Hepatocyte (in vitro differentiated cells): ENCODE measurements around the gene HAUS7. TPM values are rescaled to one million over a fixed set of nuclear protein-coding genes. Genes with fewer than 3 reads are reported as not detected.
A peak's percentile ranks its signal among the peaks of the same experiment; 100 is the strongest.
"Not testable (repeated sequence)": the region's sequence is repeated elsewhere in the genome, so short reads cannot be mapped to it uniquely, and the experiment has no call there.

Source experiments
- DNase-seq: peaks from one replicate; pipeline ENCODE4 v3.0.0-alpha.2; 2016; ENCODE audit warnings: low spot score
- H2AFZ ChIP-seq: fragments of 200-600 bp; sonication (generic); 2 replicates; pipeline ENCODE4 v1.6.0; 2016; ENCODE audit warnings: antibody characterized with exemption, mild to moderate bottlenecking
- H3K27ac ChIP-seq: fragments of 200-600 bp; sonication (generic); 2 replicates; pipeline ENCODE4 v1.5.1; 2016; ENCODE audit warnings: mild to moderate bottlenecking
- H3K27me3 ChIP-seq: fragments of 200-600 bp; sonication (generic); 2 replicates; pipeline ENCODE4 v1.6.1; 2016
- H3K36me3 ChIP-seq: fragments of 200-600 bp; sonication (generic); replicated peaks from 2 replicates; pipeline ENCODE4 v1.5.1; 2016; ENCODE audit warnings: low read depth; ENCODE audit not compliant: insufficient read depth
- H3K4me1 ChIP-seq: fragments of 200-600 bp; sonication (generic); 2 replicates; pipeline ENCODE4 v1.5.1; 2016; ENCODE audit warnings: mild to moderate bottlenecking, moderate library complexity; ENCODE audit not compliant: insufficient read depth
- H3K4me2 ChIP-seq: fragments of 200-600 bp; sonication (generic); 2 replicates; pipeline ENCODE4 v1.6.0; 2016
- H3K4me3 ChIP-seq: fragments of 200-600 bp; sonication (generic); 2 replicates; pipeline ENCODE4 v1.5.1; 2016; ENCODE audit warnings: mild to moderate bottlenecking
- H3K79me2 ChIP-seq: fragments of 200-600 bp; sonication (generic); 2 replicates; pipeline ENCODE4 v1.6.0; 2017; ENCODE audit warnings: mild to moderate bottlenecking
- H3K9me2 ChIP-seq: fragments of 200-600 bp; sonication (generic); replicated peaks from 2 replicates; pipeline ENCODE4 v1.6.0; 2017; ENCODE audit warnings: mild to moderate bottlenecking; ENCODE audit not compliant: insufficient read depth
- H3K9me3 ChIP-seq: fragments of 200-600 bp; sonication (generic); 2 replicates; pipeline ENCODE4 v1.5.1; 2016; ENCODE audit warnings: low read depth, mild to moderate bottlenecking
- H4K20me1 ChIP-seq: fragments of 200-600 bp; sonication (generic); 2 replicates; pipeline ENCODE4 v1.6.0; 2016; ENCODE audit warnings: mild to moderate bottlenecking; ENCODE audit not compliant: insufficient read depth, poor library complexity, severe bottlenecking
- EZH2 ChIP-seq: fragments of 200-600 bp; sonication (generic); IDR thresholded peaks from 2 replicates; pipeline ENCODE4 v1.6.1; 2016; ENCODE audit warnings: antibody characterized with exemption, mild to moderate bottlenecking, borderline replicate concordance
- EZH2phosphoT487 ChIP-seq: fragments of 200-600 bp; sonication (generic); IDR thresholded peaks from one replicate; pipeline ENCODE4 v1.6.1; 2018; ENCODE audit warnings: antibody characterized with exemption, mild to moderate bottlenecking, low read depth, moderate library complexity; ENCODE audit not compliant: unreplicated experiment, severe bottlenecking
- WGBS: methylation state at CpG from one replicate; pipeline ENCODE4 v1.1.6; 2016; ENCODE audit warnings: low lambda C conversion rate; ENCODE audit errors: missing lambda C conversion rate; 5-methylcytosine and 5-hydroxymethylcytosine counted together
- polyA plus RNA-seq: library from polyadenylated mRNA; unstranded; fragments of >200 nt; fragmentation: Nextera tagmentation; extraction: Ambion mirVana; gene quantifications from 2 replicates; pipeline ENCODE4 v1.2.1, GENCODE V29; 2016
- total RNA-seq: library from RNA; depleted of rRNA; stranded (reverse); fragments of >200 nt; gene quantifications from 2 replicates; pipeline ENCODE4 v1.2.3, GENCODE V29; 2014
- TF ChIP-seq, protein P1 (sequence below): fragments of 200-600 bp; sonication (generic); IDR thresholded peaks from 2 replicates; pipeline ENCODE4 v1.5.1; 2016; ENCODE audit warnings: antibody characterized with exemption, mild to moderate bottlenecking; ENCODE audit not compliant: poor library complexity

Gene HAUS7
- total and polyA plus RNA-seq, 2 experiments from 2014 or later: 17.5 to 23.1 TPM

GRCh38 chrX:153405426-153405825 is 65.0 kb downstream of the HAUS7 start:
- no peaks in the 10 kb centered on the region for H3K27me3 ChIP-seq
- H3K4me1 ChIP-seq: no peaks in the 10 kb centered on the region
- no peaks in the 10 kb centered on the region for H3K9me2 ChIP-seq
- no peaks in the 10 kb centered on the region for H3K79me2 ChIP-seq
- no peaks in the 10 kb centered on the region for H3K9me3 ChIP-seq
- no peaks in the 10 kb centered on the region for H4K20me1 ChIP-seq
- no peaks in the 10 kb centered on the region for H3K36me3 ChIP-seq
- H3K4me3 ChIP-seq: no peak overlapping the region
- no peak overlapping the region for H2AFZ ChIP-seq
- DNase-seq: no peak
- 51% methylated on average over 3 of the region's 5 CpGs for WGBS
- H3K4me2 ChIP-seq: no peak overlapping the region
- no peak overlapping the region for H3K27ac ChIP-seq
- TF ChIP-seq EZH2: no peak

GRCh38 chrX:153404333-153404732 is 66.0 kb downstream of the HAUS7 start:
- H3K27ac ChIP-seq, H3K9me2 ChIP-seq, H3K4me1 ChIP-seq, H3K4me2 ChIP-seq, H3K9me3 ChIP-seq, H4K20me1 ChIP-seq, H3K4me3 ChIP-seq, H3K27me3 ChIP-seq, DNase-seq, H3K79me2 ChIP-seq, H3K36me3 ChIP-seq, H2AFZ ChIP-seq: not testable (repeated sequence)
- WGBS: 85% methylated on average over 5 of the region's 5 CpGs

GRCh38 chrX:153401133-153401764 is 69.1 kb downstream of the HAUS7 start, which contains the start of gene PNMA6E:
TSS of gene PNMA6E (minus strand) at chrX:153401350. CDS start at chrX:153398849, 2,501 bp downstream.
- no peak for DNase-seq
- H3K79me2 ChIP-seq: no peaks in the 10 kb centered on the region
- H3K4me1 ChIP-seq: no peaks in the 10 kb centered on the region
- H3K36me3 ChIP-seq: no peaks in the 10 kb centered on the region
- 89% methylated on average over 25 of the region's 29 CpGs for WGBS
- no peak within 1 kb of the TSS for H3K4me3 ChIP-seq
- no peak within 1 kb of the TSS for H3K27ac ChIP-seq
- no peaks in the 10 kb centered on the region for H3K9me2 ChIP-seq
- no peaks in the 10 kb centered on the region for H3K27me3 ChIP-seq
- H4K20me1 ChIP-seq: no peaks in the 10 kb centered on the region
- no peaks in the 10 kb centered on the region for H3K9me3 ChIP-seq
- no peak within 1 kb of the TSS for H3K4me2 ChIP-seq
- TF ChIP-seq EZH2phosphoT487 (no peak), EZH2 (no peak)
- TF ChIP-seq, protein P1, sequence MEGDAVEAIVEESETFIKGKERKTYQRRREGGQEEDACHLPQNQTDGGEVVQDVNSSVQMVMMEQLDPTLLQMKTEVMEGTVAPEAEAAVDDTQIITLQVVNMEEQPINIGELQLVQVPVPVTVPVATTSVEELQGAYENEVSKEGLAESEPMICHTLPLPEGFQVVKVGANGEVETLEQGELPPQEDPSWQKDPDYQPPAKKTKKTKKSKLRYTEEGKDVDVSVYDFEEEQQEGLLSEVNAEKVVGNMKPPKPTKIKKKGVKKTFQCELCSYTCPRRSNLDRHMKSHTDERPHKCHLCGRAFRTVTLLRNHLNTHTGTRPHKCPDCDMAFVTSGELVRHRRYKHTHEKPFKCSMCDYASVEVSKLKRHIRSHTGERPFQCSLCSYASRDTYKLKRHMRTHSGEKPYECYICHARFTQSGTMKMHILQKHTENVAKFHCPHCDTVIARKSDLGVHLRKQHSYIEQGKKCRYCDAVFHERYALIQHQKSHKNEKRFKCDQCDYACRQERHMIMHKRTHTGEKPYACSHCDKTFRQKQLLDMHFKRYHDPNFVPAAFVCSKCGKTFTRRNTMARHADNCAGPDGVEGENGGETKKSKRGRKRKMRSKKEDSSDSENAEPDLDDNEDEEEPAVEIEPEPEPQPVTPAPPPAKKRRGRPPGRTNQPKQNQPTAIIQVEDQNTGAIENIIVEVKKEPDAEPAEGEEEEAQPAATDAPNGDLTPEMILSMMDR: no peak
- H2AFZ ChIP-seq: no peak within 1 kb of the TSS

- H3K27me3 ChIP-seq: no peaks in the 10 kb centered on the region
- 67% methylated on average over 31 of the region's 60 CpGs for WGBS
- H3K79me2 ChIP-seq: no peaks in the 10 kb centered on the region
- H4K20me1 ChIP-seq: no peaks in the 10 kb centered on the region
- no peak overlapping the region for H3K4me2 ChIP-seq
- no peak overlapping the region for H3K4me3 ChIP-seq
- no peak overlapping the region for H2AFZ ChIP-seq
- no peak overlapping the region for H3K27ac ChIP-seq
- H3K36me3 ChIP-seq: no peaks in the 10 kb centered on the region
- H3K4me1 ChIP-seq: no peaks in the 10 kb centered on the region
- no peaks in the 10 kb centered on the region for H3K9me3 ChIP-seq
- no peaks in the 10 kb centered on the region for H3K9me2 ChIP-seq
- no peak for DNase-seq
- no peak for TF ChIP-seq EZH2phosphoT487
- TF ChIP-seq, protein P1: peak; percentile 43
- no peak for TF ChIP-seq EZH2
These were observed 69.9 kb downstream of the HAUS7 start for GRCh38 chrX:153400146-153401132.
